PFSK-1 (cell line): ENCODE results near the gene SLC22A3.

Source experiments
- FOXP2 ChIP-seq: optimal IDR thresholded peaks from 2 replicates; pipeline ENCODE3; 2011; ENCODE audit warnings: borderline replicate concordance, control low read depth, inconsistent platforms; ENCODE audit not compliant: insufficient read depth; ENCODE audit errors: extremely low read length, extremely low read depth
- POLR2AphosphoS5 ChIP-seq: IDR thresholded peaks from 2 replicates; pipeline ENCODE4 v1.6.1; 2012; ENCODE audit warnings: low read depth, mild to moderate bottlenecking, control low read depth, low read length, moderate library complexity
- SIN3A ChIP-seq: IDR thresholded peaks from 2 replicates; pipeline ENCODE4 v1.6.1; 2012; ENCODE audit warnings: mild to moderate bottlenecking, low read length, moderate library complexity, borderline replicate concordance; ENCODE audit not compliant: insufficient read depth
- TAF1 ChIP-seq: IDR thresholded peaks from 2 replicates; pipeline ENCODE4 v1.6.1; 2012; ENCODE audit warnings: low read length, control low read depth, borderline replicate concordance; ENCODE audit not compliant: insufficient read depth
- TF ChIP-seq, protein P1 (sequence below), 2 experiments: IDR thresholded peaks; 2 replicates each; pipeline versions ENCODE4 v1.6.1 to v1.8.0; 2011 to 2012; ENCODE audit warnings: low read depth in 2 of 2, low read length in 2 of 2, control low read depth in 1 of 2, inconsistent platforms in 1 of 2, mild to moderate bottlenecking in 1 of 2, moderate library complexity in 1 of 2; ENCODE audit not compliant: insufficient read depth in 1 of 2

DNA sequence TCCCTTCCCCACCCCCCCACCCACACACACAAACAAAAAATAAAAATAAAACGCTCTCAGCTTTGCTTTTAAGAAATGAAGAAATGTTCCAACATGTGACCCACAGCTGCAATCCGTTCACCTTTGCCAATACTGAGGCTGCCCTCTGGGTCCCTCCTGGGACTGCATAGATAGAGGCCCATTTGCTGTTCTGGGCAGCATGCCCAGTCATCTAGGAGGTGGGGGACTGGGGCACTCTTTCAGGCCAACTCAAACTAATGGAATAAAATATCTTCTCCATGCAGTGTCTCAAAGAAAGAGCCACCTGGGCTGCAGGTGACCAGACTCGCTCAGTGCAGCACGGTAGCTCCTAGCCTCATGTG, 79.9 kb downstream of the SLC22A3 start:
- TF ChIP-seq, protein P1, sequence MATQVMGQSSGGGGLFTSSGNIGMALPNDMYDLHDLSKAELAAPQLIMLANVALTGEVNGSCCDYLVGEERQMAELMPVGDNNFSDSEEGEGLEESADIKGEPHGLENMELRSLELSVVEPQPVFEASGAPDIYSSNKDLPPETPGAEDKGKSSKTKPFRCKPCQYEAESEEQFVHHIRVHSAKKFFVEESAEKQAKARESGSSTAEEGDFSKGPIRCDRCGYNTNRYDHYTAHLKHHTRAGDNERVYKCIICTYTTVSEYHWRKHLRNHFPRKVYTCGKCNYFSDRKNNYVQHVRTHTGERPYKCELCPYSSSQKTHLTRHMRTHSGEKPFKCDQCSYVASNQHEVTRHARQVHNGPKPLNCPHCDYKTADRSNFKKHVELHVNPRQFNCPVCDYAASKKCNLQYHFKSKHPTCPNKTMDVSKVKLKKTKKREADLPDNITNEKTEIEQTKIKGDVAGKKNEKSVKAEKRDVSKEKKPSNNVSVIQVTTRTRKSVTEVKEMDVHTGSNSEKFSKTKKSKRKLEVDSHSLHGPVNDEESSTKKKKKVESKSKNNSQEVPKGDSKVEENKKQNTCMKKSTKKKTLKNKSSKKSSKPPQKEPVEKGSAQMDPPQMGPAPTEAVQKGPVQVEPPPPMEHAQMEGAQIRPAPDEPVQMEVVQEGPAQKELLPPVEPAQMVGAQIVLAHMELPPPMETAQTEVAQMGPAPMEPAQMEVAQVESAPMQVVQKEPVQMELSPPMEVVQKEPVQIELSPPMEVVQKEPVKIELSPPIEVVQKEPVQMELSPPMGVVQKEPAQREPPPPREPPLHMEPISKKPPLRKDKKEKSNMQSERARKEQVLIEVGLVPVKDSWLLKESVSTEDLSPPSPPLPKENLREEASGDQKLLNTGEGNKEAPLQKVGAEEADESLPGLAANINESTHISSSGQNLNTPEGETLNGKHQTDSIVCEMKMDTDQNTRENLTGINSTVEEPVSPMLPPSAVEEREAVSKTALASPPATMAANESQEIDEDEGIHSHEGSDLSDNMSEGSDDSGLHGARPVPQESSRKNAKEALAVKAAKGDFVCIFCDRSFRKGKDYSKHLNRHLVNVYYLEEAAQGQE (IDR thresholded peaks at IDR 0.05; ENCODE audit: insufficient read depth in 1 of 2, low read depth in 2 of 2, low read length in 2 of 2): no peak
- TF ChIP-seq POLR2AphosphoS5 (no peak), SIN3A (no peak), TAF1 (no peak), FOXP2 (no peak)
